Stimulated activated CD4-positive, alpha-beta T cell treated with anti-CD3 and anti-CD28 coated beads, TNF-alpha, amount 100 ng/mL, for 4 hours (primary cell): ENCODE data around the gene LITAF.
"Not testable (repeated sequence)": the region's sequence is repeated elsewhere in the genome, so short reads cannot be mapped to it uniquely, and the experiment has no call there.

Experiments
- DNase-seq, 3 experiments: peaks; one replicate each; pipeline ENCODE4 v3.0.0-alpha.2; 2020; ENCODE audit warnings: low read depth in 3 of 3

The LITAF gene

DNA sequence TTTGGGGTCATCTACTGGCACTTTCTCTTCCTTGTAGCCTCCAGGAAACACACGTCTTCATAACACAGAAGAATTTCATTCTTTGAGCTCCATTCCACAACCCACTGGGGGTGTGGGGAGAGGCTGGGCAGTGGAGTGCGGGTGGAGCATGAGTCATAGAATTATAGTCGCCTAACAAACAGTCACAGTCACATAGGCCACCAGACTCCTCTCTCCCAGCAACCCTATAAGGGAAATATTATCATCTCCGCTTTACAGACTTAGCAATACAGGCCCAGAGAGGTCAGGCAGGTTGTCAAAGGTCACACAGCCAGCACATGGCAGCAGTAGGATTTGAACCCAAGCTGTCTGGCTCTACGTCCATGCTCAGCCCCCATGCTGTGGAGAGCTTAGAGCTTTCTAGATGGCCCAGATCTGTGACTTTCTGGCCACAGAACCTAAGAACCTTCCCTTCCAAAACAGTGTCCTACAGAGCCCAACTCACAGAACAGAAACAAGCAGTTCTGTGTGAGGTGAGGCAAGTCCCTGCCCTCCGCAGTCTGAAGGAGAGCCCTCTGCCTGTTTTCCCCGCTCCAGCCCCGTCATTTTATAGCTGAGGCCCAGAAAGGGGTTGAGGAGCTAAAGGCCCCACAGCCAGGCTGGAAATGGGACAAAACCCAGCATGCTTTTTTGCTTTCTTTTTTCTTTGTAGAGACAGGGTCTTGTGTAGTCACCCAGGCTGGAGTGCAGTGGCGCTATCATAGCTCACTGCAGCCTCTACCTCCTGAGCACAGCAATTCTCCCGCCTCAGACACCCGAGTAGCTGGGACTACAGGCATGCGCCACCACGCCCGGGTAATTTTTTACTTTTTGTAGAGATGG lies 10.7 kb upstream of the LITAF start:
- no peak for DNase-seq

- no peak for DNase-seq
Measured at GRCh38 chr16:11596572-11597226, 10.0 kb upstream of the LITAF start.

DNA sequence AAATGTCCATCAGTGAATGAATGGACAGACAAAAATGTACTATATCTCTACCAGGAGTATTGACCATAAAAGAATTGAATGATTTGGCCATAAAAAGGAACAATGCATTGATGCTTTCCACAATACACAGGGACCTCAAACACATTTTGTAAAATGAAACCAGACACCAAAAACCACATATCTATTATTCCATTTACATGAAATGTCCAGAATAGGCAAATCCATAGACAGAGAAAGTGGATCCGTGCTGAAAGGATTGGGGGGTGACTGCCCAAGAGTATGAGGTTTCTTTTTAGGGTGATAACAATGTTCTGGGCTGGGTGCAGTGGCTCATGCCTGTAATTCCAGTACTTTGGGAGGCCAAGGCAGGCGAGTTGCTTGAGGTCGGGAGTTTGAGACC lies 6.9 kb upstream of the LITAF start:
- DNase-seq = no peak

GRCh38 chr16:11593076-11593475 lies 6.4 kb upstream of the LITAF start:
- DNase-seq = not testable (repeated sequence)

GRCh38 chr16:11591630-11592029 lies 4.9 kb upstream of the LITAF start:
- DNase-seq = not testable (repeated sequence)

DNA sequence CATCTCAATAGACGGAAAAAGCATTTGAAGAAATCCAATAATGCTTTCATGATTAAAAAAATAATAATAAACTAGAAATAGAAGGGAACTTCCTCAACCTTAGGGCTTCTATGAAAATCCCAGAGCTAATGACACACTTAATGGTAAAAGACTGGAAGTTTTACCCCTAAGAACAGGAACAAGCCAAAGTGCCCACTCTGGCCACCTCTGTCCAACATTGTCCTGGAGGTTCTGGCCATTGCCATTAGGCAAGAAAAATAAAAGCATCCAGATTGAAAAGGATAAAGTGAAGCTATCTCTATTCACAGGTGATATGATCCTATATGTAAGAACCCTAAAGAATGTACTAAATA lies 2.5 kb upstream of the LITAF start:
- DNase-seq = no peak

DNA sequence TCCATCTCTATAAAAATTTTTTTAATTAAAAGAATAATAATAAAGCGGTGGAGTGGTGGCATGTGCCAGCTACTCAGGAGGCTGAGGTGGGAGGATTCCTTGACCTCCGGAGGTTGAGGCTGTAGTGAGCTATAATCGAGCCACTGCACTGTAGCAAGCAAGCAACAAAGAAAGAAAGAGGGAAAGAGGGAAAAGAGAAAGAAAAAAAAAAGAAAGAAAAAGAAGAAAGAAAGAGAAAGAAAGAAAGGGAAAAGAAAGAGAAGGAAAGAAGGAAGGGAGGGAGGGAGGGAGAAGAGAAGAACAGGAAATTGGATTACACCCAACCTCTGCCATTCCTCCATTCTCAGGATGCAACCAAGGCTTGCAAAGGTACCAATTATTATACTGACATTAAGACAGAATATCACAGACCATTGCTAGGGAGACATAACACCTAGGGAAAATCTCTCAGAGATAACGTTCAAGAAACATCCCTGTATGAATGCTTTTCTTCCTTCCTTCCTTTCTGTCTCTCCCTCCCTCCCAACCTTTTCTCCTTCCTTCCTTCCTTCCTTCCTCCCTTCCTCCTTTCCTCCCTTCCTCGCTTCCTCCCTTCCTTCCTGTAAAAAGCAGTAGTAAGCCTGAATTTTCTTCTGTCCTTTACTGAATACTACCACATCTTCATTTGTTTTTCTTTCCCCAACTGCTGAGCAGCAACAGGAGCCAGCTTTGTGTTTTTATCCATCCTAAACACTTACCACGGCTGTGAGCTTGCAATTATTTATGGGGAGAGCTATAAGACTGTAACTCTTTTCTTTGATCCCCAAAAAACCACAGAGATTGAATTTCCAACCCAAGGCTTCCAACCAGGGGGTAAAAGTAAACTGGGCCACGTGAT lies 1.8 kb upstream of the LITAF start:
- DNase-seq = no peak

DNA sequence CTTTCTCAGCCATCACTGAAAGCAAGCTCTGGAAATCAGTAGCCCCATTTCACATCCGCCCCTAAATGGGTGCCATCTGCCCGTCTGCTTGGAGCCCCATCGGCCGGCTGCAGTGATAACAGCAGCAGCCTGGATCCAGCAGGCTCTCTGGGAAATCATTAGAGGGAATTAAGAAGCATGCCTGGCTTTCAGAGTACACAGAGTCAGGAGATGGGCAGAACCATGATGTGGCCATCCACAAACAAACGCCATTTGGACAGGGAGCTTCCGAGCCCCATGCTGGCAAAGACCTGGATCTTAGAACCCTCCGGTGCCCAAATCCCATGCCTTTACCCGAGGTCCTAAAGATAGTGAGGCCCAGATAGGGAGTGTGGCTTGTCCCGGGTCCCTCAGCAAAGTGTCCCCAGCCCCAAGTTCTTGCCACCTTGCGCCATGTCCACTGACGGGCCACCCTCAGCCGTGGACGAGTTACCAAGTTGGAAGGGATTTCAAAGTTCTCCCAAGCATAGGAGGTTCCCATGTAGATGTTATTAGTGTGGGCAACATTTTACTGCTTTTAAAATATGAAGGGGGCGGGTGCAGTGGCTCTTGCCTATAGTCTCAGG lies 1.0 kb upstream of the LITAF start:
- no peak for DNase-seq

- no peak for DNase-seq
Measured at GRCh38 chr16:11586378-11586855, 302 bp downstream of the LITAF start.

DNA sequence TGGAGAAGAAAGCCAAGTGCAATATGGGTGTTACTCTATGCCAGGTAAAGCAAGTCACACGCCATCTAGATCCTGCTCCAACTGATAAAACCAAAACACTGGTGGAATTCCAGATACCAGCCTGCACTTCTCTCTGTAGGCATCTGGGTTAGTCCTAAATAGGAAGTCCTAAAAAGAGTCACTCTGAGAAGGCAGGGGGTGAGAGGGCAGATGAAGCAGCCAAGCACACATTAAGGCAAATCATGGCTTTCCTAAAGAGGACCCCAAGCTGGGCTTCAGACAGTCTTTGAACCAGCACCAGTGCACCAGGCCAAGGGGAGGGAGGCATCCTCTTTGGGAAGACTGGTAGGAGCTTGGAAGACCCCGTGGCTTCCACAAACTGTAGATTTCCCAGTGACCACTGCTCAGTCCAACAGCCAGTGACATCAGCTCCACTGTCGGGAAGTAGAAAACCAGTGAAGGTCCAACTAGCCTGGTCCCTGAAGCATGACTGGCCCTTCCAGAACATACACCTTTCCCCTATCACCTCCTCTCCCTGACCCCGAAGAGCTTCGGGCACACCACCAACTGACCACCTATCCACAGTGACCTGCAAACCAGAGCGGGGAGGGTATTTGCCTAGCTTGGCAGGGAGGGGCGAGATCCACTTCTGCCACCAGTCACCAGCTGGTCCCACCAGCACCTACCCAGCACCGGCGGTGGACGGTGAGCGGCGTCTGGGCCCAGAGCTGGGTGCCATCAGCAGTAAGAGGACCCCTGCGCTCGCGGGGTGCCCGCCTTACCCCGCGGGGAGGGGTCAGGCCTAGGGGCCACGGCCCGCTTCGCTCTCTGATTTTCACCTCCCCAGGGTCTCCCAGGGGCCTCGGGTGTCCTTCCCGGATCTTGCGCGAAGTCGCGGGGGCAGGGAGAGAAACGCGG lies 1.0 kb downstream of the LITAF start:
- DNase-seq = no peak

- DNase-seq = no peak
Measured at GRCh38 chr16:11583889-11584565, 2.7 kb downstream of the LITAF start.

- no peak for DNase-seq
Measured at GRCh38 chr16:11583166-11583565, 3.6 kb downstream of the LITAF start.

DNA sequence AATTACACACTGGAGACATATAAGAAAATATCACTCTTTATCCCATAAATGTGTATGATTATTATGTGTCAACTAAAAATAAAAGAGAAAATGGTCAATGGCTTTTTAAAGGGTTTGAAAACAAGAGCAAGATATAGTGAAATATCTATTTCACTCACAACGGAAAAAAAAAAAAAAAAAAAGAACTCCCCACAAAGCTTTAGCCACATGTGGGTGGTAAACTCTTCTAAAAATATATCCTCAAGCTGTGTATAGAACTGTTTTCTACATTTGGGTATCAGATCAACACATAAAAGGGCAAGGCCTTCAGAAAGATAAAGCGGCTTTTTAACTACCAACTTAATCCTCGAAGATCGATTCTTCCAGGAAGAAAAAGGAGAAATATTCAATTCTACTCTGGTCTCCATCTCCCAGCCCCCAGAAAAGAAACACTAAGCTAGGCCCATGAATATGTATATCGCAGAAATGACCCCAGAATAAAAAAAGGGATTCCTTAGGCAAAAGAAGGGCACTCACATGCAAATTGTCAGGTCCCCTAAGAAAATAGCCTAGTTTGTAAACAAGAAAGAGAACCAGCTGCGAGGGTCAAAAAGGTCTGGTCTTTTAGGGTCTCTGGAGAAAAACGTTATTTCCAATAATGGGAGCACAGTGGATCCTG lies 4.4 kb downstream of the LITAF start:
- no peak for DNase-seq

DNA sequence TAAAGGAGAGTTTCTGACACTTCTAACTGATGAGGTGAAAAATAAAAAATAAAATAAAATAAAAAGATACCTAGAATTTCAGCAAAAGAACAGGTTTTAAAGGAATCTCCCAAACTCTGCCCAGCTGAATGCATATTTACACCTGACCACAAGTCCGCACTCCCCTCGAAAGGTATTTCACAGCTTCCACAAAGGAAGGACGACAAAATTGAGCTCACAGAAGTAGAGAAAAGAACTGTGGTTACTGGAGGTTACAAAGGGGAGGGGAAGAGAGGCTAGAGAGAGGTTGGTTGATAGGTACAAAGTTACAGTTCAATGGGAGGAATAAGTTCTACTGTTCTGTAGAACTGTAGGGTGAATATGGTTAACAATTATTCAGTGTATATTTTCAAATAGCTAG lies 5.0 kb downstream of the LITAF start:
- DNase-seq = no peak

- no peak for DNase-seq
Measured at GRCh38 chr16:11580451-11581086, 6.2 kb downstream of the LITAF start.

- DNase-seq = not testable (repeated sequence)
Measured at GRCh38 chr16:11577290-11577660, 9.4 kb downstream of the LITAF start.

GRCh38 chr16:11576427-11577289 lies 10.1 kb downstream of the LITAF start:
- no peak for DNase-seq

- DNase-seq = no peak
Measured at GRCh38 chr16:11575223-11575589, 11.5 kb downstream of the LITAF start.
